OCI-LY7 (cell line): ENCODE measurements around the gene CFAP77. TPM values are rescaled to one million over a fixed set of nuclear protein-coding genes. Genes with fewer than 3 reads are reported as not detected.

Experiments
- BruUV-seq: library from RNA; stranded (reverse); fragments of 400-500 nt; replicated peaks from 2 replicates; lab custom pipeline; 2021; lab: Mats Ljungman, UMichigan
- CTCF ChIA-PET: fragments of 300-600 bp; sonication (Branson Sonifier 250); formaldehyde crosslinking; loops from one replicate; lab custom pipeline; 2022; ENCODE audit warnings: antibody characterized with exemption; ENCODE audit not compliant: unreplicated experiment; lab: Charles Lee
- POLR2A ChIA-PET: fragments of 300-600 bp; sonication (Branson Sonifier 250); formaldehyde crosslinking; loops from one replicate; lab custom pipeline; 2022; ENCODE audit warnings: antibody characterized with exemption; lab: Charles Lee
- DNase-seq: peaks from one replicate; pipeline ENCODE4 v3.0.0-alpha.2; 2015; ENCODE audit warnings: low spot score
- H2AFZ ChIP-seq: fragments of 200-600 bp; sonication (generic), shearing (Covaris generic); 2 replicates; pipeline ENCODE4 v1.6.1; 2014; ENCODE audit warnings: mild to moderate bottlenecking, antibody characterized with exemption, low read length, moderate library complexity
- H3K27ac ChIP-seq: fragments of 200-600 bp; sonication (generic); 2 replicates; pipeline ENCODE4 v1.5.1; 2014; ENCODE audit warnings: mixed run types, low read depth, mild to moderate bottlenecking, moderate library complexity, low read length, inconsistent platforms; ENCODE audit not compliant: poor library complexity, severe bottlenecking
- H3K36me3 ChIP-seq: fragments of 200-600 bp; sonication (generic); 2 replicates; pipeline ENCODE4 v1.6.1; 2014; ENCODE audit warnings: mild to moderate bottlenecking, antibody characterized with exemption, low read length, moderate library complexity, mixed read lengths; ENCODE audit not compliant: insufficient read depth
- H3K4me1 ChIP-seq: fragments of 200-600 bp; sonication (generic); 2 replicates; pipeline ENCODE4 v1.5.1; 2014; ENCODE audit warnings: mild to moderate bottlenecking, low read length; ENCODE audit not compliant: insufficient read depth, poor library complexity, severe bottlenecking
- H3K4me2 ChIP-seq: fragments of 200-600 bp; sonication (generic); 2 replicates; pipeline ENCODE4 v1.6.1; 2014; ENCODE audit warnings: mild to moderate bottlenecking, low read length
- H3K4me3 ChIP-seq: fragments of 200-600 bp; sonication (generic); 2 replicates; pipeline ENCODE4 v1.5.1; 2014; ENCODE audit warnings: mild to moderate bottlenecking, low read depth, low read length; ENCODE audit not compliant: poor library complexity, severe bottlenecking
- H3K79me2 ChIP-seq: fragments of 200-600 bp; sonication (generic); 2 replicates; pipeline ENCODE4 v1.6.1; 2016; ENCODE audit warnings: low read depth, mild to moderate bottlenecking, low read length, moderate library complexity, mixed read lengths; ENCODE audit not compliant: insufficient read depth
- H3K9me2 ChIP-seq: fragments of 200-600 bp; sonication (generic); 2 replicates; pipeline ENCODE4 v1.6.1; 2016; ENCODE audit warnings: mild to moderate bottlenecking, low read length, mixed read lengths; ENCODE audit not compliant: insufficient read depth
- H3K9me3 ChIP-seq: fragments of 200-600 bp; sonication (generic); 2 replicates; pipeline ENCODE4 v1.6.1; 2014; ENCODE audit warnings: mild to moderate bottlenecking, mixed run types, low read length, mixed read lengths
- H4K20me1 ChIP-seq: fragments of 200-600 bp; sonication (generic); 2 replicates; pipeline ENCODE4 v1.6.1; 2014; ENCODE audit warnings: mild to moderate bottlenecking, antibody characterized with exemption, low read length, moderate library complexity, mixed read lengths; ENCODE audit not compliant: insufficient read depth
- CTCF ChIP-seq: fragments of 200-600 bp; sonication (generic); conservative IDR thresholded peaks from 2 replicates; pipeline ENCODE4 v1.5.1; 2014; ENCODE audit warnings: mild to moderate bottlenecking, antibody characterized with exemption, low read length, moderate library complexity, mixed read lengths
- EZH2phosphoT487 ChIP-seq: fragments of 200-600 bp; sonication (generic); IDR thresholded peaks from 2 replicates; pipeline ENCODE4 v1.6.1; 2018; ENCODE audit warnings: low read depth, borderline replicate concordance, mild to moderate bottlenecking, mixed run types, antibody characterized with exemption, low read length, moderate library complexity, mixed read lengths
- intact Hi-C: fragments of 100-400 bp; cut with micrococcal nuclease; formaldehyde crosslinking; loops from one replicate; pipeline ENCODE4 v1.10.0; 2022; ENCODE audit not compliant: unreplicated experiment
- total RNA-seq, 2 experiments: library from RNA; depleted of rRNA in 1 of 2; stranded (reverse); fragments of >200 nt in 1 of 2; shearing (Covaris generic) in 1 of 2; gene quantifications; 2 replicates each; pipeline ENCODE4 v1.2.3, GENCODE V29; 2014 to 2022

CFAP77 gene
- total RNA-seq, 2 experiments from 2014 or later: not detected

GRCh38 chr9:132407196-132407595, 2.8 kb upstream of the CFAP77 start:
- Histone ChIP-seq H3K4me2 (peak overlapping the region; percentile 99), H3K79me2 (peaks cover 26% of the 10 kb centered on the region; the same call in 1 of the 2 replicates), H3K9me2 (no peaks in the 10 kb centered on the region), H3K9me3 (no peaks in the 10 kb centered on the region), H3K4me1 (peaks cover 61% of the 10 kb centered on the region), H3K36me3 (peaks cover 13% of the 10 kb centered on the region), H3K27ac (peak overlapping the region; percentile 15), H4K20me1 (0 out of 2 replicates have a peak, but pooled peaks cover 16% of the 10 kb centered on the region), H2AFZ (peak overlapping the region; percentile 74; the same call in 1 of the 2 replicates), H3K4me3 (peak overlapping the region; percentile 78)
- intact Hi-C loops: no loop called here
- TF ChIP-seq EZH2phosphoT487 (no peak), CTCF (no peak)
- no TSS peak for BruUV-seq
- ChIA-PET POLR2A (interaction anchor here (0.5 kb wide), 1 partner anchor 296 kb away, joined by 4 read pairs; no protein-coding TSS in a partner anchor), CTCF (no interaction called here)
- no peak for DNase-seq

- POLR2A ChIA-PET: no interaction called here
- Histone ChIP-seq H3K9me2 (no peaks in the 10 kb centered on the region), H3K4me2 (no peak overlapping the region), H3K27ac (no peak overlapping the region), H3K79me2 (peaks cover 21% of the 10 kb centered on the region; the same call in 1 of the 2 replicates), H3K4me3 (no peak overlapping the region), H4K20me1 (0 out of 2 replicates have a peak, but pooled peaks cover 15% of the 10 kb centered on the region), H2AFZ (no peak overlapping the region), H3K4me1 (peaks cover 59% of the 10 kb centered on the region), H3K9me3 (no peaks in the 10 kb centered on the region), H3K36me3 (peaks cover 5% of the 10 kb centered on the region; the same call in 1 of the 2 replicates)
- intact Hi-C loops: no loop called here
- no peak for DNase-seq
- TF ChIP-seq CTCF (no peak), EZH2phosphoT487 (no peak)
- CTCF ChIA-PET: no interaction called here
- no TSS peak for BruUV-seq
Measured at GRCh38 chr9:132408521-132408920, 1.5 kb upstream of the CFAP77 start.

GRCh38 chr9:132410642-132411041, 631 bp downstream of the CFAP77 start:
- Histone ChIP-seq H3K9me3 (no peaks in the 10 kb centered on the region), H3K4me1 (peaks cover 39% of the 10 kb centered on the region), H3K36me3 (no peaks in the 10 kb centered on the region), H4K20me1 (0 out of 2 replicates have a peak, but pooled peaks cover 4% of the 10 kb centered on the region), H3K4me2 (peak overlapping the region; percentile 76), H2AFZ (peak overlapping the region; percentile 12; the same call in 1 of the 2 replicates), H3K79me2 (peaks cover 5% of the 10 kb centered on the region; the same call in 1 of the 2 replicates), H3K4me3 (peak overlapping the region; percentile 63), H3K27ac (no peak overlapping the region), H3K9me2 (no peaks in the 10 kb centered on the region)
- no peak for TF ChIP-seq CTCF
- TF ChIP-seq EZH2phosphoT487: no peak
- BruUV-seq: no TSS peak
- POLR2A ChIA-PET: interaction anchor here (0.6 to 0.7 kb wide), 3 partner anchors 15 to 266 kb away, joined by 3 to 4 read pairs (median 4); no protein-coding TSS in a partner anchor
- CTCF ChIA-PET: interaction anchor here (0.6 kb wide), 1 partner anchor 100 kb away, joined by 4 read pairs; no protein-coding TSS in a partner anchor
- intact Hi-C loops: loop anchor here (1.0 kb wide), 3 partner anchors 97 to 390 kb away; no protein-coding TSS in a partner anchor
- DNase-seq: no peak
